Stimulated activated naive B cell treated with anti-CD40 and anti-IgM and Interleukin-4, amounts not matched to agents 10 μg/mL and 1 μg/mL and 100 μg/mL, for 72 hours (primary cell): Measurements from ENCODE around the gene PTRH2.

Source experiments
- ATAC-seq, 2 donors: fragments of 150-1000 bp; cut with Tn5 transposase; replicated peaks; 2 replicates each; pipeline ENCODE4 v1.10.0; 2021; ENCODE audit warnings: moderate library complexity in 1 of 2
- DNase-seq: peaks from one replicate; pipeline ENCODE4 v3.0.0; 2021
- H3K27ac Mint-ChIP-seq: one replicate; pipeline ENCODE4 v1.8.0; 2022; ENCODE audit warnings: mild to moderate bottlenecking, mixed read lengths
- H3K27me3 Mint-ChIP-seq, 2 donors: one replicate each; pipeline ENCODE4 v1.8.0; 2022; ENCODE audit warnings: mixed read lengths in 2 of 2
- H3K36me3 Mint-ChIP-seq, 2 donors: one replicate each; pipeline ENCODE4 v1.8.0; 2022; ENCODE audit warnings: mixed read lengths in 2 of 2, mild to moderate bottlenecking in 1 of 2
- H3K4me1 Mint-ChIP-seq, 2 donors: one replicate each; pipeline ENCODE4 v1.8.0; 2022; ENCODE audit warnings: mixed read lengths in 2 of 2, mild to moderate bottlenecking in 1 of 2
- H3K4me3 Mint-ChIP-seq, 2 donors: one replicate each; pipeline ENCODE4 v1.8.0; 2022; ENCODE audit warnings: mild to moderate bottlenecking in 2 of 2, mixed read lengths in 2 of 2, moderate library complexity in 1 of 2
- H3K9me3 Mint-ChIP-seq, 2 donors: one replicate each; pipeline ENCODE4 v1.8.0; 2022; ENCODE audit warnings: mixed read lengths in 2 of 2, mild to moderate bottlenecking in 1 of 2

PTRH2 gene

GRCh38 chr17:59734226-59734625 lies 27.0 kb upstream of the PTRH2 start:
- Mint-ChIP-seq H3K4me3 (no peak overlapping the region), H3K27me3 (no peaks in the 10 kb centered on the region), H3K36me3 (peaks cover 21 to 25% of the 10 kb centered on the region in 2 donors), H3K27ac (no peak overlapping the region), H3K9me3 (no peaks in the 10 kb centered on the region), H3K4me1 (peaks cover 2 to 11% of the 10 kb centered on the region in 2 donors)
- no peak for DNase-seq
- ATAC-seq = no peak

- Mint-ChIP-seq H3K4me1 (peaks cover 2 to 16% of the 10 kb centered on the region in 2 donors), H3K4me3 (no peak overlapping the region), H3K9me3 (no peaks in the 10 kb centered on the region), H3K36me3 (peaks cover 20 to 24% of the 10 kb centered on the region in 2 donors), H3K27ac (no peak overlapping the region), H3K27me3 (no peaks in the 10 kb centered on the region)
- ATAC-seq (no peak), DNase-seq (no peak)
Measured at GRCh38 chr17:59733697-59734096, 26.5 kb upstream of the PTRH2 start.

GRCh38 chr17:59730268-59730834 lies 23.1 kb upstream of the PTRH2 start:
- ATAC-seq (no peak), DNase-seq (no peak)
- H3K4me1 Mint-ChIP-seq = peaks cover 4 to 34% of the 10 kb centered on the region in 2 donors
- H3K9me3 Mint-ChIP-seq = no peaks in the 10 kb centered on the region
- H3K36me3 Mint-ChIP-seq = peaks cover 15 to 18% of the 10 kb centered on the region in 2 donors
- H3K27me3 Mint-ChIP-seq = no peaks in the 10 kb centered on the region
- H3K27ac Mint-ChIP-seq = no peak overlapping the region
- H3K4me3 Mint-ChIP-seq = no peak overlapping the region

- H3K4me3 Mint-ChIP-seq = no peak overlapping the region
- no peak for DNase-seq
- H3K4me1 Mint-ChIP-seq = peaks cover 10 to 39% of the 10 kb centered on the region in 2 donors
- no peaks in the 10 kb centered on the region for H3K9me3 Mint-ChIP-seq
- H3K36me3 Mint-ChIP-seq = peaks cover 9 to 16% of the 10 kb centered on the region in 2 donors
- no peak overlapping the region for H3K27ac Mint-ChIP-seq
- no peak for ATAC-seq
- no peaks in the 10 kb centered on the region for H3K27me3 Mint-ChIP-seq
Measured at GRCh38 chr17:59727817-59728533, 20.7 kb upstream of the PTRH2 start.

GRCh38 chr17:59725691-59726090 lies 18.5 kb upstream of the PTRH2 start:
- ATAC-seq = no peak
- Mint-ChIP-seq H3K27me3 (no peaks in the 10 kb centered on the region), H3K36me3 (peaks cover 6 to 9% of the 10 kb centered on the region in 2 donors), H3K4me1 (peaks cover 8 to 34% of the 10 kb centered on the region in 2 donors), H3K4me3 (no peak overlapping the region), H3K9me3 (no peaks in the 10 kb centered on the region), H3K27ac (no peak overlapping the region)
- no peak for DNase-seq

GRCh38 chr17:59723607-59724006 lies 16.4 kb upstream of the PTRH2 start:
- Mint-ChIP-seq H3K4me3 (no peak overlapping the region), H3K27me3 (no peaks in the 10 kb centered on the region), H3K4me1 (peaks cover 8 to 32% of the 10 kb centered on the region in 2 donors), H3K9me3 (no peaks in the 10 kb centered on the region), H3K27ac (no peak overlapping the region), H3K36me3 (peaks cover 8 to 19% of the 10 kb centered on the region in 2 donors)
- no peak for DNase-seq
- ATAC-seq = no peak

- peaks cover 9 to 32% of the 10 kb centered on the region in 2 donors for H3K4me1 Mint-ChIP-seq
- no peak overlapping the region for H3K27ac Mint-ChIP-seq
- no peak overlapping the region for H3K4me3 Mint-ChIP-seq
- H3K27me3 Mint-ChIP-seq = no peaks in the 10 kb centered on the region
- no peaks in the 10 kb centered on the region for H3K9me3 Mint-ChIP-seq
- ATAC-seq (no peak), DNase-seq (no peak)
- peaks cover 12 to 23% of the 10 kb centered on the region in 2 donors for H3K36me3 Mint-ChIP-seq
Measured at GRCh38 chr17:59723041-59723440, 15.8 kb upstream of the PTRH2 start.

GRCh38 chr17:59722623-59723022 lies 15.4 kb upstream of the PTRH2 start:
- Mint-ChIP-seq H3K4me1 (peaks cover 9 to 31% of the 10 kb centered on the region in 2 donors), H3K4me3 (no peak overlapping the region), H3K36me3 (peaks cover 12 to 23% of the 10 kb centered on the region in 2 donors), H3K27ac (no peak overlapping the region), H3K9me3 (no peaks in the 10 kb centered on the region), H3K27me3 (no peaks in the 10 kb centered on the region)
- no peak for DNase-seq
- ATAC-seq = no peak

- no peaks in the 10 kb centered on the region for H3K9me3 Mint-ChIP-seq
- H3K4me3 Mint-ChIP-seq = no peak overlapping the region
- H3K27ac Mint-ChIP-seq = no peak overlapping the region
- H3K4me1 Mint-ChIP-seq = peaks cover 9 to 23% of the 10 kb centered on the region in 2 donors
- H3K27me3 Mint-ChIP-seq = no peaks in the 10 kb centered on the region
- ATAC-seq = no peak
- DNase-seq = no peak
- H3K36me3 Mint-ChIP-seq = peaks cover 15 to 26% of the 10 kb centered on the region in 2 donors
Measured at GRCh38 chr17:59719526-59719925, 12.3 kb upstream of the PTRH2 start.

GRCh38 chr17:59716427-59716826 lies 9.2 kb upstream of the PTRH2 start:
- Mint-ChIP-seq H3K4me1 (peaks cover 11 to 33% of the 10 kb centered on the region in 2 donors), H3K36me3 (peaks cover 15 to 26% of the 10 kb centered on the region in 2 donors), H3K27ac (no peak overlapping the region), H3K27me3 (no peaks in the 10 kb centered on the region), H3K9me3 (no peaks in the 10 kb centered on the region), H3K4me3 (no peak overlapping the region)
- no peak for DNase-seq
- ATAC-seq = no peak

GRCh38 chr17:59714255-59714654 lies 7.0 kb upstream of the PTRH2 start:
- Mint-ChIP-seq H3K27ac (no peak overlapping the region), H3K36me3 (peaks cover 15 to 27% of the 10 kb centered on the region in 2 donors), H3K9me3 (no peaks in the 10 kb centered on the region), H3K4me3 (no peak overlapping the region), H3K4me1 (peaks cover 17 to 36% of the 10 kb centered on the region in 2 donors), H3K27me3 (no peaks in the 10 kb centered on the region)
- no peak for ATAC-seq
- no peak for DNase-seq

GRCh38 chr17:59712862-59713261 lies 5.6 kb upstream of the PTRH2 start:
- Mint-ChIP-seq H3K9me3 (no peaks in the 10 kb centered on the region), H3K4me3 (no peak overlapping the region), H3K36me3 (peaks cover 12 to 17% of the 10 kb centered on the region in 2 donors), H3K27me3 (no peaks in the 10 kb centered on the region), H3K4me1 (peaks cover 22 to 33% of the 10 kb centered on the region in 2 donors), H3K27ac (no peak overlapping the region)
- ATAC-seq (no peak), DNase-seq (no peak)

- DNase-seq (no peak), ATAC-seq (no peak)
- Mint-ChIP-seq H3K4me3 (no peak overlapping the region), H3K36me3 (peaks cover 12 to 24% of the 10 kb centered on the region in 2 donors), H3K27ac (peak overlapping the region; percentile 25), H3K4me1 (peaks cover 24 to 26% of the 10 kb centered on the region in 2 donors), H3K9me3 (no peaks in the 10 kb centered on the region), H3K27me3 (no peaks in the 10 kb centered on the region)
Measured at GRCh38 chr17:59711936-59712335, 4.7 kb upstream of the PTRH2 start.

GRCh38 chr17:59707971-59708430 lies 771 bp upstream of the PTRH2 start:
- peak overlapping the region; percentile 98 to 99 for H3K4me3 Mint-ChIP-seq
- H3K4me1 Mint-ChIP-seq = peaks cover 36 to 58% of the 10 kb centered on the region in 2 donors
- ATAC-seq (peak in 1 of 2 donors; percentile 2), DNase-seq (no peak)
- H3K27me3 Mint-ChIP-seq = no peaks in the 10 kb centered on the region
- peak overlapping the region; percentile 99 for H3K27ac Mint-ChIP-seq
- peaks cover 19 to 41% of the 10 kb centered on the region in 2 donors for H3K36me3 Mint-ChIP-seq
- H3K9me3 Mint-ChIP-seq = no peaks in the 10 kb centered on the region

- H3K27me3 Mint-ChIP-seq = no peaks in the 10 kb centered on the region
- no peaks in the 10 kb centered on the region for H3K9me3 Mint-ChIP-seq
- H3K4me1 Mint-ChIP-seq = peaks cover 54 to 75% of the 10 kb centered on the region in 2 donors
- peaks cover 40 to 73% of the 10 kb centered on the region in 2 donors for H3K36me3 Mint-ChIP-seq
- peak overlapping the region; percentile 86 for H3K27ac Mint-ChIP-seq
- no peak overlapping the region for H3K4me3 Mint-ChIP-seq
- ATAC-seq (no peak), DNase-seq (no peak)
Measured at GRCh38 chr17:59702304-59702703, 4.9 kb downstream of the PTRH2 start.
